Left colon (tissue), 2 donors: ENCODE data around the gene SLC66A2. TPM values are rescaled to one million over a fixed set of nuclear protein-coding genes. Genes with fewer than 3 reads are reported as not detected.

Source experiments
- ATAC-seq: fragments of 200-7000 bp; cut with Tn5 transposase; one replicate; pipeline ENCODE4 v1.9.1; 2020; ENCODE audit warnings: mild to moderate bottlenecking, moderate library complexity
- DNase-seq, 2 donors: peaks; one replicate each; pipeline ENCODE4 v3.0.0-alpha.2; 2020
- intact Hi-C, 2 donors: fragments of 100-400 bp; cut with DNase I in 1 of 2; cut with micrococcal nuclease in 1 of 2; formaldehyde crosslinking; loops; one replicate each; pipeline versions ENCODE4 v1.11.2 to v1.14.0; 2022; cut with DNase I, micrococcal nuclease
- total RNA-seq, 2 donors: library from RNA; stranded (reverse); fragmentation: NEBNext Ultra II Directional; extraction: Animal tissue kit (Norgen Biotek cat#: 25700); gene quantifications; one replicate each; pipeline ENCODE4 v1.2.1, GENCODE V29; 2021
- donor health status: DM: no; HTN: no; CAD: no.
- donor health status: DM: yes; HTN: yes; CAD: no.

Gene SLC66A2
- total RNA-seq, 2 donors from 2014 or later: 59.4 to 119 TPM

GRCh38 chr18:79942786-79943607 lies 8.5 kb downstream of the SLC66A2 start:
- intact Hi-C loops: no loop called here

GRCh38 chr18:79942211-79942610 lies 9.2 kb downstream of the SLC66A2 start:
- intact Hi-C loops: no loop called here
- ATAC-seq: no peak
- DNase-seq: peak; percentile 1 to 10

More at GRCh38 chr18:79942786-79943607, 8.5 kb downstream of the SLC66A2 start:
- peak; percentile 68 to 69 for DNase-seq
- peak; percentile 84 for ATAC-seq

- DNase-seq: peak; percentile 6 to 23
- no peak for ATAC-seq
- intact Hi-C loops: no loop called here
Measured at GRCh38 chr18:79941473-79942119, 9.9 kb downstream of the SLC66A2 start.

- peak; percentile 3 to 23 for DNase-seq
- no peak for ATAC-seq
- intact Hi-C loops: no loop called here
Measured at GRCh38 chr18:79940814-79941472, 10.5 kb downstream of the SLC66A2 start.

- no peak for ATAC-seq
- intact Hi-C loops: no loop called here
- peak; percentile 4 to 28 for DNase-seq
Measured at GRCh38 chr18:79940126-79940813, 11.2 kb downstream of the SLC66A2 start.

- DNase-seq (peak in 1 of 2 donors; percentile 50), ATAC-seq (no peak)
- intact Hi-C loops: no loop called here
Measured at GRCh38 chr18:79939096-79939495, 12.4 kb downstream of the SLC66A2 start.

- ATAC-seq (no peak), DNase-seq (peak; percentile 25 to 40)
- intact Hi-C loops: no loop called here
Measured at GRCh38 chr18:79938196-79938595, 13.3 kb downstream of the SLC66A2 start.

- DNase-seq (peak; percentile 3 to 24), ATAC-seq (no peak)
- intact Hi-C loops: no loop called here
Measured at GRCh38 chr18:79937103-79937860, 14.2 kb downstream of the SLC66A2 start.

GRCh38 chr18:79936641-79937040 lies 14.8 kb downstream of the SLC66A2 start:
- ATAC-seq (peak; percentile 56), DNase-seq (peak; percentile 39 to 78)
- intact Hi-C loops: no loop called here

GRCh38 chr18:79935925-79936324 lies 15.5 kb downstream of the SLC66A2 start:
- DNase-seq (peak; percentile 1 to 30), ATAC-seq (no peak)
- intact Hi-C loops: no loop called here

GRCh38 chr18:79935499-79935898 lies 16.0 kb downstream of the SLC66A2 start:
- ATAC-seq: no peak
- peak; percentile 5 to 21 for DNase-seq
- intact Hi-C loops: no loop called here

GRCh38 chr18:79935098-79935480 lies 16.4 kb downstream of the SLC66A2 start:
- ATAC-seq (no peak), DNase-seq (peak; percentile 10 to 24)
- intact Hi-C loops: no loop called here

GRCh38 chr18:79934311-79935097 lies 16.9 kb downstream of the SLC66A2 start:
- intact Hi-C loops: no loop called here
- peak; percentile 82 for ATAC-seq

GRCh38 chr18:79933765-79934164 lies 17.7 kb downstream of the SLC66A2 start:
- ATAC-seq (peak; percentile 65), DNase-seq (peak; percentile 46 to 72)
- intact Hi-C loops: no loop called here

More at GRCh38 chr18:79934311-79935097, 16.9 kb downstream of the SLC66A2 start:
- peak; percentile 65 to 71 for DNase-seq

GRCh38 chr18:79932907-79933306 lies 18.5 kb downstream of the SLC66A2 start:
- intact Hi-C loops: no loop called here
- DNase-seq: no peak
- ATAC-seq: no peak

GRCh38 chr18:79931475-79931874 lies 20.0 kb downstream of the SLC66A2 start:
- intact Hi-C loops: no loop called here
- DNase-seq (no peak), ATAC-seq (no peak)

GRCh38 chr18:79930020-79930642 lies 21.3 kb downstream of the SLC66A2 start:
- ATAC-seq: no peak
- DNase-seq: no peak
- intact Hi-C loops: no loop called here
